Gastrocnemius medialis (tissue), 4 donors: ENCODE results near the gene FAP.

Experiments used
- POLR2A ChIP-seq, 2 donors: fragments of 450-650 bp; IDR thresholded peaks; one replicate each; pipeline ENCODE4 v1.6.1; 2017; ENCODE audit warnings: antibody characterized with exemption in 2 of 2, mild to moderate bottlenecking in 2 of 2, moderate library complexity in 2 of 2
- TF ChIP-seq, protein P1 (sequence below), 5 experiments: fragments of 450-650 bp in 3 of 5; fragments of 200-600 bp in 2 of 5; sonication (generic) in 2 of 5; IDR thresholded peaks in 4 of 5; conservative IDR thresholded peaks in 1 of 5; 1 replicate in 4 of 5; 2 replicates in 1 of 5; pipeline ENCODE4 v1.5.1; 2016 to 2019; ENCODE audit warnings: antibody characterized with exemption in 5 of 5, mild to moderate bottlenecking in 3 of 5, moderate library complexity in 3 of 5

DNA sequence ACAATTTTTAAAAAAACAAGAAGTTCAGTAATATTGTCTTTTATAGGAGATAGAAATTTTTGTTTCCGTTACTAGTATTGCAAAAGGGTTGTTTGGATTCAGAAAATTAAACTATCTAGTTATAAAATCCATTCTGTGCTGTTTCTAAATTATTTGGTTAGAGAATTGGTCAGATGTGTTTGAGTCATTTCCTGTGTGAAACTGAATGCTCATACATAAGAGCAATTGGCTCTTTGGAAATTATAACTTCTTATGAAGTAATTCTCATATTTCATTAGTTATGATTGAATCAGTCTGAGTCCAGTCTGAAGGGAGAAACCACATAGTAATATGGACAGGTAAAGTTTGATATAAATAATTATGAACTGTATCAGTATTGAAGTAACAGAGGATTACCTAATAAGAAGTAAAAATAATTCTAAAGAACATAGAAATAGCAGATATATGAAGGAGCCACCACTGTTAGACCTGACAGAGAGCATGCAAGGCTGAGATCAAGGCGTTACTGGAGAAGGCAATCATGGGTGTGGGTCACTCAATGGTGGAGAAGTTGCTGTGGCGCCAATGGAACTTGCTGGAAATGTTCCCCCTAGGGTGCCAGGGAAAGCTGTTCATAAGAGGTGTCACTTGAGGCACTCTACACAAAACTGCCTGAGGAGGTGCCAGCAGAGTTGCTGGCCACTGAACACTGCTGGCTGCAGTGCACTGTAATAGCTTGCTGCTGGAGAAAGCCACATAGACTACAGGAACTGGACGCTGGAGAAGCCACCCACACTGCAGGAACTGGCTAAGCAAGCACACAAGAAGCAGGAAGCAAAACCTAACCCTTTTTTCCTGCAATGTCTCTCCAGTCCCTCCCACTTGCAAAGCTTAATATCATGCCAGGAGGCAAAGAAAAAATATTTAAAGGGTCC lies 18.0 kb upstream of the FAP start:
- TF ChIP-seq, protein P1, sequence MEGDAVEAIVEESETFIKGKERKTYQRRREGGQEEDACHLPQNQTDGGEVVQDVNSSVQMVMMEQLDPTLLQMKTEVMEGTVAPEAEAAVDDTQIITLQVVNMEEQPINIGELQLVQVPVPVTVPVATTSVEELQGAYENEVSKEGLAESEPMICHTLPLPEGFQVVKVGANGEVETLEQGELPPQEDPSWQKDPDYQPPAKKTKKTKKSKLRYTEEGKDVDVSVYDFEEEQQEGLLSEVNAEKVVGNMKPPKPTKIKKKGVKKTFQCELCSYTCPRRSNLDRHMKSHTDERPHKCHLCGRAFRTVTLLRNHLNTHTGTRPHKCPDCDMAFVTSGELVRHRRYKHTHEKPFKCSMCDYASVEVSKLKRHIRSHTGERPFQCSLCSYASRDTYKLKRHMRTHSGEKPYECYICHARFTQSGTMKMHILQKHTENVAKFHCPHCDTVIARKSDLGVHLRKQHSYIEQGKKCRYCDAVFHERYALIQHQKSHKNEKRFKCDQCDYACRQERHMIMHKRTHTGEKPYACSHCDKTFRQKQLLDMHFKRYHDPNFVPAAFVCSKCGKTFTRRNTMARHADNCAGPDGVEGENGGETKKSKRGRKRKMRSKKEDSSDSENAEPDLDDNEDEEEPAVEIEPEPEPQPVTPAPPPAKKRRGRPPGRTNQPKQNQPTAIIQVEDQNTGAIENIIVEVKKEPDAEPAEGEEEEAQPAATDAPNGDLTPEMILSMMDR (IDR thresholded peaks at IDR 0.05 in 4 of 5, conservative IDR thresholded peaks at IDR 0.05 in 1 of 5) = no peak
- TF ChIP-seq POLR2A (IDR thresholded peaks at IDR 0.05) = no peak
